DND-41 (cell line): ENCODE results near the gene FAM20B.

Source experiments
- EZH2 ChIP-seq: IDR thresholded peaks from 3 replicates; pipeline ENCODE4 v1.6.1; 2012; ENCODE audit warnings: borderline replicate concordance, low read depth, mild to moderate bottlenecking, moderate library complexity, low read length, inconsistent platforms; ENCODE audit not compliant: severe bottlenecking
- TF ChIP-seq, protein P1 (sequence below): IDR thresholded peaks from 2 replicates; pipeline ENCODE4 v1.5.1; 2012; ENCODE audit warnings: borderline replicate concordance, low read length, moderate library complexity, mild to moderate bottlenecking; ENCODE audit not compliant: poor library complexity, severe bottlenecking; ENCODE audit errors: extremely low read depth

DNA sequence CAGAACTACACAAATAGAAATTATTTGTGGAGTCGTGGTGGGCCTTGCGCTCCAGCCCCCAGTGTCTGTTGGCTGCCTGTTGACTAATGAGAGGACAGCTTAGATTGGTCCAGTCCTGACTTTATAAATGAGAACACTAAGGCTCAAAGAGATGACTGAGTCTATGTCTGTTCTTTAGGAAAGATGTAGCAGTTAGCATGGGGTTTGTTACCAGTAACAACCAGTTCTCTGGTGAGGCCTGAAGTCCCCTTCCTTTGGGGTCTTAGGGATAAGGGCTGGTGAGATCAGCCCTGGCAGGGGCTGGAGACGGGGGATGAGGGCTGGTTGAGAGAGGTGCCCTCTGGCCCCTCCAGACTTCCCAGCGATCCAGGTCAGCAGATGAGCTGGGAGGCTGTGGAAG is 65.2 kb downstream of the FAM20B start:
- TF ChIP-seq, protein P1, sequence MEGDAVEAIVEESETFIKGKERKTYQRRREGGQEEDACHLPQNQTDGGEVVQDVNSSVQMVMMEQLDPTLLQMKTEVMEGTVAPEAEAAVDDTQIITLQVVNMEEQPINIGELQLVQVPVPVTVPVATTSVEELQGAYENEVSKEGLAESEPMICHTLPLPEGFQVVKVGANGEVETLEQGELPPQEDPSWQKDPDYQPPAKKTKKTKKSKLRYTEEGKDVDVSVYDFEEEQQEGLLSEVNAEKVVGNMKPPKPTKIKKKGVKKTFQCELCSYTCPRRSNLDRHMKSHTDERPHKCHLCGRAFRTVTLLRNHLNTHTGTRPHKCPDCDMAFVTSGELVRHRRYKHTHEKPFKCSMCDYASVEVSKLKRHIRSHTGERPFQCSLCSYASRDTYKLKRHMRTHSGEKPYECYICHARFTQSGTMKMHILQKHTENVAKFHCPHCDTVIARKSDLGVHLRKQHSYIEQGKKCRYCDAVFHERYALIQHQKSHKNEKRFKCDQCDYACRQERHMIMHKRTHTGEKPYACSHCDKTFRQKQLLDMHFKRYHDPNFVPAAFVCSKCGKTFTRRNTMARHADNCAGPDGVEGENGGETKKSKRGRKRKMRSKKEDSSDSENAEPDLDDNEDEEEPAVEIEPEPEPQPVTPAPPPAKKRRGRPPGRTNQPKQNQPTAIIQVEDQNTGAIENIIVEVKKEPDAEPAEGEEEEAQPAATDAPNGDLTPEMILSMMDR: no peak
- TF ChIP-seq EZH2: no peak
